ENCODE data around the gene ZBTB46. TPM values are rescaled to one million over a fixed set of nuclear protein-coding genes. Genes with fewer than 3 reads are reported as not detected.

Gene ZBTB46
- total RNA-seq, 1 experiment from 2014 or later: 1.1 TPM

GRCh38 chr20:63765082-63765873, 65.8 kb downstream of the ZBTB46 start:
- ChIA-PET CTCF (no interaction called here), POLR2A (ENCODE audit: low non-redundant PET) (no interaction called here)
- no peak for DNase-seq (ENCODE audit: low spot score)
- TF ChIP-seq CTCF (conservative IDR thresholded peaks at IDR 0.05; ENCODE audit: low read depth, low read length): no peak
- no peak for TF ChIP-seq EZH2 (IDR thresholded peaks at IDR 0.05; ENCODE audit: borderline replicate concordance, low read depth, low read length, poor library complexity, severe bottlenecking)
- Histone ChIP-seq H3K4me3 (ENCODE audit: low read depth, low read length, poor library complexity, severe bottlenecking) (no peak overlapping the region), H3K27me3 (replicated peaks; ENCODE audit: insufficient read depth, low read depth, low read length, poor library complexity) (no peaks in the 10 kb centered on the region), H3K4me1 (ENCODE audit: insufficient read depth, low read length, poor library complexity, severe bottlenecking) (no peaks in the 10 kb centered on the region), H3K9me3 (ENCODE audit: low read depth, low read length, poor library complexity, severe bottlenecking) (no peaks in the 10 kb centered on the region), H3K27ac (ENCODE audit: low read depth, low read length, poor library complexity, severe bottlenecking) (no peak overlapping the region), H3K36me3 (ENCODE audit: insufficient read depth, low read length, poor library complexity, severe bottlenecking) (no peaks in the 10 kb centered on the region)
- intact Hi-C loops (cut with micrococcal nuclease; ENCODE audit: unreplicated experiment): no loop called here
- no TSS peak for BruUV-seq (replicated peaks)

- CTCF ChIA-PET: no interaction called here
- DNase-seq (ENCODE audit: low spot score): no peak
- H3K36me3 ChIP-seq (ENCODE audit: insufficient read depth, low read length, poor library complexity, severe bottlenecking): no peaks in the 10 kb centered on the region
- no peaks in the 10 kb centered on the region for H3K9me3 ChIP-seq (ENCODE audit: low read depth, low read length, poor library complexity, severe bottlenecking)
- intact Hi-C loops (cut with micrococcal nuclease; ENCODE audit: unreplicated experiment): no loop called here
- no peaks in the 10 kb centered on the region for H3K27me3 ChIP-seq (replicated peaks; ENCODE audit: insufficient read depth, low read depth, low read length, poor library complexity)
- H3K27ac ChIP-seq (ENCODE audit: low read depth, low read length, poor library complexity, severe bottlenecking): no peak overlapping the region
- TF ChIP-seq EZH2 (IDR thresholded peaks at IDR 0.05; ENCODE audit: borderline replicate concordance, low read depth, low read length, poor library complexity, severe bottlenecking) (no peak), CTCF (conservative IDR thresholded peaks at IDR 0.05; ENCODE audit: low read depth, low read length) (no peak)
- no TSS peak for BruUV-seq (replicated peaks)
- no peaks in the 10 kb centered on the region for H3K4me1 ChIP-seq (ENCODE audit: insufficient read depth, low read length, poor library complexity, severe bottlenecking)
- POLR2A ChIA-PET (ENCODE audit: low non-redundant PET): no interaction called here
- no peak overlapping the region for H3K4me3 ChIP-seq (ENCODE audit: low read depth, low read length, poor library complexity, severe bottlenecking)
These were observed 71.6 kb downstream of the ZBTB46 start for GRCh38 chr20:63759377-63759901.

- BruUV-seq (replicated peaks): no TSS peak
- Histone ChIP-seq H3K9me3 (ENCODE audit: low read depth, low read length, poor library complexity, severe bottlenecking) (no peaks in the 10 kb centered on the region), H3K27me3 (replicated peaks; ENCODE audit: insufficient read depth, low read depth, low read length, poor library complexity) (no peaks in the 10 kb centered on the region), H3K4me1 (ENCODE audit: insufficient read depth, low read length, poor library complexity, severe bottlenecking) (no peaks in the 10 kb centered on the region), H3K4me3 (ENCODE audit: low read depth, low read length, poor library complexity, severe bottlenecking) (no peak overlapping the region), H3K27ac (ENCODE audit: low read depth, low read length, poor library complexity, severe bottlenecking) (no peak overlapping the region), H3K36me3 (ENCODE audit: insufficient read depth, low read length, poor library complexity, severe bottlenecking) (no peaks in the 10 kb centered on the region)
- ChIA-PET POLR2A (ENCODE audit: low non-redundant PET) (no interaction called here), CTCF (no interaction called here)
- intact Hi-C loops (cut with micrococcal nuclease; ENCODE audit: unreplicated experiment): no loop called here
- TF ChIP-seq EZH2 (IDR thresholded peaks at IDR 0.05; ENCODE audit: borderline replicate concordance, low read depth, low read length, poor library complexity, severe bottlenecking) (no peak), CTCF (conservative IDR thresholded peaks at IDR 0.05; ENCODE audit: low read depth, low read length) (no peak)
- no peak for DNase-seq (ENCODE audit: low spot score)
These were observed 72.9 kb downstream of the ZBTB46 start for GRCh38 chr20:63758152-63758551.

Measured in A673 (cell line).